Tibial artery (tissue), 4 donors: ENCODE results near the gene CST6.
"Not testable (repeated sequence)": the region's sequence is repeated elsewhere in the genome, so short reads cannot be mapped to it uniquely, and the experiment has no call there.

Experiments used
- DNase-seq, 2 donors: peaks; one replicate each; pipeline ENCODE4 v3.0.0-alpha.2; 2019
- H3K27ac ChIP-seq, 2 donors: fragments of 200-600 bp; sonication (generic) in 1 of 2; 1 replicate in 1 of 2; 2 replicates in 1 of 2; pipeline ENCODE4 v1.5.1; 2018 to 2019; ENCODE audit warnings: mild to moderate bottlenecking in 1 of 2
- H3K27me3 ChIP-seq, 2 donors: fragments of 200-600 bp; sonication (generic) in 1 of 2; one replicate each; pipeline versions ENCODE4 v1.5.1 to v1.6.0; 2016 to 2019
- H3K36me3 ChIP-seq, 3 donors: fragments of 200-600 bp; sonication (generic) in 2 of 3; one replicate each; pipeline ENCODE4 v1.5.1; 2016 to 2019; ENCODE audit warnings: mild to moderate bottlenecking in 2 of 3
- H3K4me1 ChIP-seq, 4 donors: fragments of 200-600 bp; sonication (generic) in 2 of 4; 1 replicate in 3 of 4; 2 replicates in 1 of 4; pipeline ENCODE4 v1.5.1; 2016 to 2019
- H3K4me3 ChIP-seq, 2 donors: fragments of 200-600 bp; sonication (generic) in 1 of 2; 1 replicate in 1 of 2; 2 replicates in 1 of 2; pipeline ENCODE4 v1.5.1; 2018 to 2019; ENCODE audit warnings: mild to moderate bottlenecking in 2 of 2
- H3K9me3 ChIP-seq, 3 donors: fragments of 200-600 bp; sonication (generic) in 1 of 3; one replicate each; pipeline ENCODE4 v1.5.1; 2016 to 2019
- CTCF ChIP-seq, 2 experiments: fragments of 200-600 bp in 1 of 2; fragments of 450-650 bp in 1 of 2; IDR thresholded peaks; one replicate each; pipeline ENCODE4 v1.5.1; 2017 to 2019; ENCODE audit warnings: antibody characterized with exemption in 2 of 2, mild to moderate bottlenecking in 1 of 2, moderate library complexity in 1 of 2
- intact Hi-C: fragments of 100-400 bp; cut with DNase I; formaldehyde crosslinking; loops from one replicate; pipeline ENCODE4 v1.15.0; 2023; ENCODE audit warnings: low total_unique reads

Gene CST6

GRCh38 chr11:66016793-66017177 is 5.0 kb downstream of the CST6 start:
- H3K4me1 ChIP-seq, result peaks cover 0 to 73% (median 61%) of the 10 kb centered on the region in 4 donors
- no peaks in the 10 kb centered on the region for H3K9me3 ChIP-seq
- H3K36me3 ChIP-seq, result no peaks in the 10 kb centered on the region
- H3K4me3 ChIP-seq, result peak overlapping the region in 1 of 2 donors; percentile 31
- H3K27me3 ChIP-seq, result no peaks in the 10 kb centered on the region
- no peak for TF ChIP-seq CTCF (IDR thresholded peaks at IDR 0.05)
- intact Hi-C loops, result no loop called here
- DNase-seq, result no peak
- H3K27ac ChIP-seq, result peak overlapping the region; percentile 89 to 96

GRCh38 chr11:66017321-66017720 is 5.5 kb downstream of the CST6 start:
- H3K27ac ChIP-seq, result peak overlapping the region; percentile 89 to 96
- intact Hi-C loops, result no loop called here

GRCh38 chr11:66020212-66020611 is 8.4 kb downstream of the CST6 start:
- intact Hi-C loops, result loop anchor here (5.0 kb wide), 1 partner anchor 33 kb away; no protein-coding TSS in a partner anchor
- no peak overlapping the region for H3K4me3 ChIP-seq
- H3K4me1 ChIP-seq, result peaks cover 0 to 51% (median 43%) of the 10 kb centered on the region in 4 donors
- no peaks in the 10 kb centered on the region for H3K27me3 ChIP-seq
- H3K9me3 ChIP-seq, result no peaks in the 10 kb centered on the region
- TF ChIP-seq CTCF (IDR thresholded peaks at IDR 0.05), result no peak
- no peaks in the 10 kb centered on the region for H3K36me3 ChIP-seq
- no peak for DNase-seq
- peak overlapping the region; percentile 34 to 52 for H3K27ac ChIP-seq

More at GRCh38 chr11:66017321-66017720, 5.5 kb downstream of the CST6 start:
- Histone ChIP-seq H3K4me1 (peaks cover 0 to 73% (median 61%) of the 10 kb centered on the region in 4 donors), H3K9me3 (no peaks in the 10 kb centered on the region), H3K36me3 (no peaks in the 10 kb centered on the region), H3K27me3 (no peaks in the 10 kb centered on the region), H3K4me3 (no peak overlapping the region)
- DNase-seq, result no peak
- TF ChIP-seq CTCF (IDR thresholded peaks at IDR 0.05), result no peak

GRCh38 chr11:66020618-66021357 is 9.0 kb downstream of the CST6 start:
- Histone ChIP-seq H3K4me1 (peaks cover 0 to 45% (median 38%) of the 10 kb centered on the region in 4 donors), H3K4me3 (no peak overlapping the region), H3K9me3 (no peaks in the 10 kb centered on the region), H3K36me3 (no peaks in the 10 kb centered on the region), H3K27ac (peak overlapping the region; percentile 34 to 52), H3K27me3 (no peaks in the 10 kb centered on the region)
- DNase-seq, result peak; percentile 39 to 78
- no peak for TF ChIP-seq CTCF (IDR thresholded peaks at IDR 0.05)
- intact Hi-C loops, result loop anchor here (1.0 to 5.0 kb wide), 2 partner anchors 19 to 33 kb away; no protein-coding TSS in a partner anchor

- Histone ChIP-seq H3K27me3 (no peaks in the 10 kb centered on the region), H3K36me3 (no peaks in the 10 kb centered on the region), H3K4me1 (peaks cover 0 to 27% (median 23%) of the 10 kb centered on the region in 4 donors), H3K9me3 (no peaks in the 10 kb centered on the region), H3K4me3 (peak overlapping the region; percentile 12 to 30), H3K27ac (peak overlapping the region in 1 of 2 donors; percentile 34)
- peak; percentile 62 to 85 for DNase-seq
- intact Hi-C loops, result loop anchor here (5.0 kb wide), 1 partner anchor 35 kb away; no protein-coding TSS in a partner anchor
- peak; percentile 97 to 99 for TF ChIP-seq CTCF (IDR thresholded peaks at IDR 0.05)
These were observed 10.8 kb downstream of the CST6 start for GRCh38 chr11:66022401-66023185.

- H3K27ac ChIP-seq, DNase-seq, H3K4me3 ChIP-seq, H3K27me3 ChIP-seq, H3K9me3 ChIP-seq, H3K36me3 ChIP-seq: not testable (repeated sequence)
- H3K4me1 ChIP-seq, result peaks cover 0 to 27% (median 23%) of the 10 kb centered on the region in 4 donors
- intact Hi-C loops, result loop anchor here (5.0 kb wide), 1 partner anchor 36 kb away; no protein-coding TSS in a partner anchor
These were observed 11.3 kb downstream of the CST6 start for GRCh38 chr11:66023186-66023440.
